ENCODE measurements around the gene IGFBP4.

Gene IGFBP4

DNA sequence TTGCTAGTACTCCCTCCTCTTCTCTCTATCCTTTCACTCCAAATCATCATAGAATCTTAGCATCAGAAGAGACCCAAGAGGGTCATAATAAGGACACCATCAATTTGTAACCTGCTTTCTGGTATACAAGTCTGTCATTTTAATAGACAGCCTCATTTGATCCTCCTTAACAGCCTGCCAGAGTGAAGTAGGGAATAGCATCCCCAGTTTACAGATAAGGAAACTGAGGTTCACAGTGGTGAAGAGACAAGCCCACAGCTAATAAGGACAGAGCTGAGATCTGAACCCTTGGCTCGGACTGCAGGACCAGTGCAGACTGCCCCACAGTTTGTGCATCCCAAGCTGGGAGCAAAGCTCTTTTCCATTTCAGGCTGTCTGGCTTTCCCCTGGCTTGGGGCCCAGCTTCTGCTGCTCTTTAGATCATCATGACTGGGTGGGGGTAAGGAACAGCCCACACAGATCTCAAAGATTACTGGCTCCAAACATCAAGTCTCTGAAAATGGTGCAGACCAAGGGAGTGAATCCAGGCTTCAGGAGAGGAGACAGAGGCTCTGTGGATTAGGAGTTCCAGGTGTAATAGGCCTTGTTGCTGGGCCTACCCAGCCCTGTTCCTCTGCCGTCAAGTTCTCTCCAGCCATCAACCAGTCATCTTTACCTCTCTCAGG lies 10.3 kb upstream of the IGFBP4 start:
- DNase-seq = peak; percentile 51

DNA sequence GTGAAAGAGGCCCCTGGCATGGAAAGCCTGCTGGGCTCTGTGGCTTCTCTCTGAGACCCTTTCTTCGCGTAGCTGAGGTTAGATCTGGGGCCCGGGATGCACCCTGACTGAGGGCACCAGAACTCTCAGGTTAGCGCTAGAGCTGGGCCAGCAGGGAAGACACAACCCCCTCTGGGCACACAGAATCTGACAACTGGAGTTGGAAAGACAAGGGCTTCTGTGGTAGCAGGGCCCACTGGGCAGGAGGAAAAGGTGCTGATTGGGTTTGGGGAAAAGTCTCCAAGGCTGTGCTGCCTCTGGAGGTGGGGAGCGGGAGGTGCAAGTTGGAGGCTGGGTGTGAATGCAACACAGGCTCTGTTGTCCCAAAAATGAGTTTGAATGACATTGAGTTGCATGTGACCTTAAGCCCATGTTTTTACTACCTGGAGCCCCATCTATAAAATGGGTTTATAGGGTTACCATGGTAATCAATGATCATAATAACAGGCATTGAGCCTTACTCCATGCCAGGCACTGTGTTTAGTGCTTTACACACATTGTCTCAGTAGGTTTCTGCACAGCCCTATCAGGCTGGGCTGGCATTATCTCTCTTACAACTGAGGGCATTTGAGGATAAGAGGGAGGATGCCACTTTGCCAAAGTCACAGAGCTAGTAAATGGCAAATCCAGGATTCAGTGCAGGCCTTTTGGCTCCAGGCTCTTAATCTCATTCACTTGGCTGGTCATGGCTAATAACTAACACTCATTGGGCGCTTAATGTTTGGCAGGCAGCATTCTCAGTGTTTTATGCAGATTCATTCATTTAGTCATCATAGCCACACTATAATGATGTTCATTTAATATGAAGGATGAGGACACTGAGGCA lies 9.5 kb upstream of the IGFBP4 start:
- DNase-seq = no peak

DNA sequence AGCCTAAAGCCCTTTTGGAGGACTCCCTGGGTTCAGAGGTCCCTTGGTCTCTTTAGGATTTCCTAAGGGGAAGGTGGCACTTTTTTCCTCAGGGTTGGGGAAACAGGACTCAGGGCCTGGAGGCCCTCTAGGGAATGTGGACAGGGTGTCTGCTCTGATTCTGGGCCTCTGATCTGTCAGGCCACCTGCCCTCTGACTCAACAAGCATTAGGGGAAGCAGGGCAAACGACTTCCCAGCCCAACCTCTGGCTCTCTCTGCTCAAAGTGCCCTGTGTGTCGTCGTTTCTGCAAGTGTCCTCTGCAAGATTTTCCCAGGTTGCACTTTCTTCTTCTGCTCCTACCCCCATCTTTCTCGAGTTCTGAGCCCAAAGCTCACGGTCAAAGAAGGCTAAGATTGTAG lies 6.6 kb upstream of the IGFBP4 start:
- no peak for DNase-seq

DNA sequence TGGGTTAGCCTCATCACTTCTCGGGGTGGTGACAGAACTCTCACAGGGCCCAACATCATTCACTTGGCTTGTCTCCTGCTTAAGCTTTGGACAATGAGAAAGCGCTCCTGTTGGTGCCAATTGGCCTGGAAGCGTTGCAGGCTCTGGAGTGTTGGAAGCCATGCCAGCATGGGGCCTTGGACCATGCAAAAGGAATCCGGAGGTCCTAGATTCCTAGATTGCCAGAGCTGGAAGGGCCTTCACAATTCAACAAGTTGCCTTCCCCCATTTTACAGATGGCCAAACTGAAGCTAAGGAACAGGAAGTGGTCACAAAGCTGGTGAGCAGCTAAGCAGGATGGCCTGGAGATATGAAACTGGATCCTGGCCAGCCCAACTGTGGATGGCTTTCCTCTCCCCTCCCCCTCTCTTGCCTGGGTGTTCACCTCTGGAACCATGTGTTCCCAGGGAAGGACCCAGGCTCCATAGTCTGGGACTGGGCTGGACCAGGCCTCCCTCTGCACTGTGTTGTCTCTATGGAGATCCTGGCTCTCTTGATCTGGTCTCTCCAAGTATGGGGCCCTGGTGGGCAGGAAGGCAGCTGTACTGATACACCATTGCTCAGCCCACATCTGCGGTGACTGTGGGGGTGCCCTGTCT lies 6.0 kb upstream of the IGFBP4 start:
- DNase-seq = no peak

- no peak for DNase-seq
Measured at GRCh38 chr17:40440166-40440565, 3.1 kb upstream of the IGFBP4 start.

DNA sequence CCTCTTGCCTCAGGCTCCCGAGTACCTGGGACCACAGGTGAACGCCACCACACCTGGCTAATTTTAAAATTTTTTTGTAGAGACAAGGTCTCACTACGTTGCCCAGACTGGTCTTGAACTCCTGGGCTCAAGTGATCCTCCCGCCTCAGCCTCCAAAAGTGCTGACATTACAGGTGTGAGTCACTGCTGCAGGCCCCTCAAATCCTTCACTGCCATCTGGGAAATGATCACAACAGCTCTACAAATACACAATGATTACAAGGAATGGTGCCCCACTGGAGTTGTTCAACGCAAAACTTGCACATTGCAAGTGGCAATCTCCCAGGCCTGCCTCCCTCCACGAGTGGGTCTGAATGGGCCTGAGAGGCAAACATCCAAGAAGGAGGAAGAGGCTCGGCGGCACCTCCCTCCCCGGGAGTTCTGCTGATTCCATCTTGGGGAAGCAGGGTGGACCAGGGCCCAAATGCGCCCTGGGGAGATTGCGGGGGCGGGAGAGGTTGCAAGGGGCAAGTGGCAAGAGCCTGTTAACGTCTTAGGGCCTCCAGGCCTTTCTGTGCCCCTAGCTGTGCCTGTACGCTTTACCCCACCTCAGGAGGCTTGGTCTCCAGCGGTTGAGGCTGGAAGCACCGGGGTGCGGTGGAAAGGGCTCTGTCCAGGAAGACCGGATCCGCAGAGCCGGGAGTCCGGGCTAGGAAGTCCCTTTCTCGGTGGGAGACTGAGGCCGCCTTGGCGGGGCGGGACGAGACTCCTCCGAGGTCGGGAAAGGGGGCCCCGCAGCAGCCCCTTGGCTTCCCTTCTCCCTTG lies 656 bp upstream of the IGFBP4 start:
- DNase-seq = no peak

- peak; percentile 57 for DNase-seq
Measured at GRCh38 chr17:40443988-40444899, 994 bp downstream of the IGFBP4 start.

- no peak for DNase-seq
Measured at GRCh38 chr17:40445751-40446468, 2.7 kb downstream of the IGFBP4 start.

GRCh38 chr17:40447148-40447644 lies 3.9 kb downstream of the IGFBP4 start:
- no peak for DNase-seq

GRCh38 chr17:40447806-40448205 lies 4.6 kb downstream of the IGFBP4 start:
- no peak for DNase-seq

- no peak for DNase-seq
Measured at GRCh38 chr17:40448213-40448638, 5.0 kb downstream of the IGFBP4 start.

DNA sequence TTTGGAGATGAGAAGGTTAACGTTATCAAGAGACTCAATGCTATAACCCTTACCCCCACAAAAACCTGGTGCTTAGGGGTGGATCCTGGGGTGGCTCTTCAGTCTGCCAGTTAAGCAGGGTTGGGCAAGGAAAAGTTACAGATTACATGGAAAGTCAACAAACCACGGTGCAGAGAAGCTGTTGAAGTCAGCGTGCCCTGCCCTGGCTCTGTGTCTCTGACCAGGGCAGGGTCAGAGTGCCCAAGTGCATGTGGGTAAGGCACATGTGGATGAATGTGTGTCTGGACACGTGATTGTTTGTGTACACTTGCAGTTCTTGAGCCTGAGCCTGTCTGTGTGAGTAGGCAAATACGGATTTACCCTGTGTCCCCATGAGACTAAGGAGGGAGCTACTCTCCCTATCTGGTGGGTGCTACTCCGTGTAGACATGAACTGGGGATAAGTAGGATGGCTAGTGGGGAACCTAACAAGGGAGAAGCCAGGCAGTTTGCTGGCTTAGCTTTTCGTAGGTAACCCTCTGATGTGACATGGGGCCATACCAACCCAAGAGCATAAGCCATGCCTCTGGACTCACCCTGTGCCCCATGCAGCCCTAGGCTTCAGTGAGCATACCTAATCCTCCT lies 5.5 kb downstream of the IGFBP4 start:
- no peak for DNase-seq

DNA sequence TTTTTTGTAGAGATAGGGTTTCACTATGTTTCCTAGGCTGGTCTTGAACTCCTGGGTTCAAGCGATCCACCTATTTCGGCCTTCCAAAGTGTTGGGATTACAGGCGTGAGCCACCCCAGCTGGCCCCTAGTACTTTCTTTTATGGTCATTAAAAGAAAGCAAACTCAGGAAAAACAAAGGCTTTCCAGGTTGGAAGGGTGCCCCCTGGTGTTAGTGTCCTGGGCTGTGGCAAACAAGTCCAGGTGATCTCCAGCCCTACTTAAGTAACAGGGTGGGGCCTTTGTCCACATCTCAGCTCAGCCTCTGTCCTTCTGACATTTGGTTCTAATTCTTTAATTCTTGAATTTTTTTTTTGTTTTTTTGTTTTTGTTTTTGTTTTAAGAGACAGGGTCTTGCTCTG lies 6.9 kb downstream of the IGFBP4 start:
- DNase-seq = no peak

DNA sequence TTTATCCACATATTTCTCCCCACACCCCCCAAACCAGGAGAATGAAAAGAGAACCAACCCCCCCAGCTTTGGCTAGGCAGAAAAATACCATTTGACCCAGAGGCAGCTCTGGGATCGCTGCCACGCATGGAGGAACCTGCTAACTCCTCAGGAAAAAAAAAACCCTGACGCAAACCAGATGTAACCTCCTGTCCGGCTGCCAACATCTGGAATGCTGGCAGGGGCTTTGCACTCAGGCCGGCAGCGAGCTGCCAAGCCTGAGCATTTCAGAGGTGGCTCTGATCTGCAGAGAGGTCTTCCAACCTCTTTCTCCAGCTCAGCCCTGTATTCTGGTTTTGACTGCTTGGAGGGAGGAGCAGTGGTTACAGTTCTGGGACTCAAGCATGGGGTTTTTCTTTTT lies 8.2 kb downstream of the IGFBP4 start:
- DNase-seq = peak; percentile 71

DNA sequence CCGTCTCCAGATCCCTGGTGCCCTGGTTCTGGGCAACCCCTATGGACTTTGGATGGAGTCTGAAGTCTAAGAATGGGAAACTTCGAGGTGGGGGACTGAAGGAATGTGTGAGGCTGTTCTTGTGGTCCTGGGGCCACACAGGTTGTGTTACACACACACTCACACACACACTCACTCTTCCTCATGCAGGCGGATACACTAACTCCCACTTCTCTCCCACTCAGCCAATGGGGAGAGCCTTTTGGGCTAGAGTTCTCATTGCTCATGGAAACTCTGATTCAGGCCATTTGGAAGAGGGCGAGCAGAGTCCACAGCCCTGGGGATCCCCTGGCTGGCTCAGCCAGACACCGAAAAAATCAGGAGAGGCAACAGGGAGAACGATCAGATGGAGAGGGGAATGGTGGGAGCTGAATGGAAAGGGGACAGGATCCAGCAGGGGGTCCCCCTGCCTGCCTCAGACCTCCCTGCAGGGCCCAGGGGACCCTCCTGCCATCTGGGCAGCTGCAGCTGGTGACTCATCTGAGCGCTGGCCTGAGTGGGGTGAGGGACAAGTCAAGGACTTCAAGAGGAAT lies 9.1 kb downstream of the IGFBP4 start:
- DNase-seq = no peak

GRCh38 chr17:40452921-40453378 lies 9.7 kb downstream of the IGFBP4 start:
- DNase-seq = no peak

- no peak for DNase-seq
Measured at GRCh38 chr17:40453881-40454612, 10.8 kb downstream of the IGFBP4 start.

- DNase-seq = no peak
Measured at GRCh38 chr17:40454613-40454995, 11.4 kb downstream of the IGFBP4 start.

- DNase-seq = no peak
Measured at GRCh38 chr17:40456396-40456951, 13.2 kb downstream of the IGFBP4 start.

All from eye (tissue), 1 donor.